Lower leg skin (tissue), 4 donors: ENCODE data around the gene PAK2. TPM values are rescaled to one million over a fixed set of nuclear protein-coding genes. Genes with fewer than 3 reads are reported as not detected.
"Not testable (repeated sequence)": the region's sequence is repeated elsewhere in the genome, so short reads cannot be mapped to it uniquely, and the experiment has no call there.

Experiments used
- DNase-seq, 2 donors: peaks; one replicate each; pipeline ENCODE4 v3.0.0-alpha.2; 2019; ENCODE audit warnings: low spot score in 2 of 2
- H3K4me3 ChIP-seq: fragments of 200-600 bp; sonication (generic); 2 replicates; pipeline ENCODE4 v1.5.1; 2017; ENCODE audit warnings: mild to moderate bottlenecking, low read depth; ENCODE audit not compliant: poor library complexity, severe bottlenecking
- CTCF ChIP-seq, 3 donors: fragments of 450-650 bp; IDR thresholded peaks; one replicate each; pipeline ENCODE4 v1.5.1; 2016; ENCODE audit warnings: antibody characterized with exemption in 3 of 3, mild to moderate bottlenecking in 3 of 3, moderate library complexity in 2 of 3
- POLR2A ChIP-seq, 2 donors: fragments of 450-650 bp; IDR thresholded peaks; one replicate each; pipeline ENCODE4 v1.6.1; 2016 to 2017; ENCODE audit warnings: antibody characterized with exemption in 2 of 2, mild to moderate bottlenecking in 1 of 2, moderate library complexity in 1 of 2
- whole genome bisulfite sequencing, 2 donors: methylation state at CpG; one replicate each; pipeline ENCODE4 v1.1.5; 2018; 5-methylcytosine and 5-hydroxymethylcytosine counted together
- intact Hi-C: fragments of 100-400 bp; cut with DNase I; formaldehyde crosslinking; loops from one replicate; pipeline ENCODE4 v1.15.0; 2023; ENCODE audit warnings: low total_unique reads
- total RNA-seq, 4 donors: library from RNA; depleted of rRNA; stranded (reverse); fragments of >200 nt; gene quantifications; one replicate each; pipeline ENCODE4 v1.1.0, GENCODE V29; 2016

Gene PAK2
- total RNA-seq, 4 donors from 2014 or later, result 25.3 to 39.0 (median 32.8) TPM

GRCh38 chr3:196849180-196849741 is 109.6 kb downstream of the PAK2 start:
- WGBS, 2 donors, result 71% methylated on average over 11 of the region's 11 CpGs
- TF ChIP-seq POLR2A (IDR thresholded peaks at IDR 0.05) (no peak), CTCF (IDR thresholded peaks at IDR 0.05) (no peak)
- H3K4me3 ChIP-seq, result no peak overlapping the region
- intact Hi-C loops, result no loop called here
- no peak for DNase-seq

- intact Hi-C loops, H3K4me3 ChIP-seq, DNase-seq: not testable (repeated sequence)
- WGBS, 2 donors, result 92 to 96% methylated on average over 8 of the region's 8 CpGs
Observed at GRCh38 chr3:196863000-196863399, 123.3 kb downstream of the PAK2 start.

GRCh38 chr3:196867155-196867506 is 127.5 kb downstream of the PAK2 start:
- intact Hi-C loops, result no loop called here

GRCh38 chr3:196867507-196868296 is 128.0 kb downstream of the PAK2 start, which contains the start of gene SENP5:
TSS of gene SENP5 (plus strand) at chr3:196867920. CDS start at chr3:196885182, 17,262 bp downstream.
- intact Hi-C loops, result no loop called here
- TF ChIP-seq CTCF (IDR thresholded peaks at IDR 0.05) (no peak), POLR2A (IDR thresholded peaks at IDR 0.05) (peak in 1 of 2 donors; percentile 72)
- peak within 1 kb of the TSS; percentile 96 for H3K4me3 ChIP-seq
- peak; percentile 82 to 97 for DNase-seq
- 1% methylated on average over 10 to 61 of the region's 93 CpGs for WGBS, 2 donors

More at GRCh38 chr3:196867155-196867506, 127.5 kb downstream of the PAK2 start:
- TF ChIP-seq POLR2A (IDR thresholded peaks at IDR 0.05) (no peak), CTCF (IDR thresholded peaks at IDR 0.05) (no peak)
- peak overlapping the region; percentile 37 for H3K4me3 ChIP-seq
- no peak for DNase-seq
- WGBS, 2 donors, result 12 to 18% methylated on average over 6 of the region's 6 CpGs

GRCh38 chr3:196868297-196868661 is 128.6 kb downstream of the PAK2 start:
- intact Hi-C loops, result no loop called here
- 0% methylated on average over 17 to 20 of the region's 29 CpGs for WGBS, 2 donors
- no peak for TF ChIP-seq POLR2A (IDR thresholded peaks at IDR 0.05)
- no peak for DNase-seq
- peak overlapping the region; percentile 96 for H3K4me3 ChIP-seq

GRCh38 chr3:196872316-196872715 is 132.7 kb downstream of the PAK2 start:
- no peak for DNase-seq
- intact Hi-C loops, result no loop called here
- WGBS, 2 donors, result 85 to 89% methylated on average over 4 of the region's 4 CpGs
- TF ChIP-seq CTCF (IDR thresholded peaks at IDR 0.05) (no peak), POLR2A (IDR thresholded peaks at IDR 0.05) (no peak)
- no peak overlapping the region for H3K4me3 ChIP-seq

GRCh38 chr3:196874511-196875094 is 134.9 kb downstream of the PAK2 start:
- H3K4me3 ChIP-seq, intact Hi-C loops, DNase-seq: not testable (repeated sequence)
- 86 to 89% methylated on average over 7 of the region's 7 CpGs for WGBS, 2 donors
